GM23248 (cell line): Measurements from ENCODE around the gene KCTD20. TPM values are rescaled to one million over a fixed set of nuclear protein-coding genes. Genes with fewer than 3 reads are reported as not detected.

Experiments used
- DNase-seq: peaks from one replicate; pipeline ENCODE4 v3.0.0-alpha.2; 2015
- H2AFZ ChIP-seq: fragments of 200-600 bp; sonication (generic); 2 replicates; pipeline ENCODE4 v1.6.1; 2016; ENCODE audit warnings: antibody characterized with exemption
- H3F3A ChIP-seq: fragments of 200-600 bp; sonication (generic); 2 replicates; pipeline ENCODE4 v1.6.1; 2016; ENCODE audit warnings: mild to moderate bottlenecking, antibody characterized with exemption, mixed run types; ENCODE audit not compliant: insufficient read depth
- H3K27ac ChIP-seq: fragments of 200-600 bp; sonication (generic); 2 replicates; pipeline ENCODE4 v1.5.1; 2016; ENCODE audit warnings: mild to moderate bottlenecking
- H3K27me3 ChIP-seq: fragments of 200-600 bp; sonication (generic); replicated peaks from 2 replicates; pipeline ENCODE4 v1.6.1; 2016; ENCODE audit warnings: mild to moderate bottlenecking; ENCODE audit not compliant: insufficient read depth
- H3K36me3 ChIP-seq: fragments of 200-600 bp; sonication (generic); 2 replicates; pipeline ENCODE4 v1.6.1; 2016; ENCODE audit warnings: low read depth, mild to moderate bottlenecking
- H3K4me1 ChIP-seq: fragments of 200-600 bp; sonication (generic); 2 replicates; pipeline ENCODE4 v1.6.1; 2016; ENCODE audit warnings: mild to moderate bottlenecking; ENCODE audit not compliant: insufficient read depth
- H3K4me2 ChIP-seq: fragments of 200-600 bp; sonication (generic); one replicate; pipeline ENCODE4 v1.6.1; 2016; ENCODE audit warnings: mild to moderate bottlenecking; ENCODE audit not compliant: unreplicated experiment
- H3K4me3 ChIP-seq: fragments of 200-600 bp; sonication (generic); 2 replicates; pipeline ENCODE4 v1.5.1; 2016; ENCODE audit warnings: mild to moderate bottlenecking
- H3K79me2 ChIP-seq: fragments of 200-600 bp; sonication (generic); 2 replicates; pipeline ENCODE4 v1.6.1; 2016; ENCODE audit warnings: mild to moderate bottlenecking; ENCODE audit not compliant: insufficient read depth
- H3K9ac ChIP-seq: fragments of 200-600 bp; sonication (generic); 2 replicates; pipeline ENCODE4 v1.6.1; 2016; ENCODE audit warnings: mild to moderate bottlenecking
- H3K9me2 ChIP-seq: fragments of 200-600 bp; sonication (generic); 2 replicates; pipeline ENCODE4 v1.6.1; 2016; ENCODE audit warnings: mixed run types, mild to moderate bottlenecking, moderate library complexity; ENCODE audit not compliant: insufficient read depth
- H3K9me3 ChIP-seq: fragments of 200-600 bp; sonication (generic); one replicate; pipeline ENCODE4 v1.6.1; 2017; ENCODE audit warnings: low read depth
- H4K20me1 ChIP-seq: fragments of 200-600 bp; sonication (generic); 2 replicates; pipeline ENCODE4 v1.6.0; 2016; ENCODE audit not compliant: insufficient read depth
- EZH2 ChIP-seq: fragments of 200-600 bp; sonication (generic); IDR thresholded peaks from 2 replicates; pipeline ENCODE4 v1.6.1; 2018; ENCODE audit warnings: antibody characterized with exemption, mild to moderate bottlenecking; ENCODE audit not compliant: insufficient read depth, poor library complexity, severe bottlenecking
- EZH2phosphoT487 ChIP-seq: fragments of 200-600 bp; sonication (generic); IDR thresholded peaks from 2 replicates; pipeline ENCODE4 v1.6.1; 2018; ENCODE audit warnings: antibody characterized with exemption, moderate library complexity, mild to moderate bottlenecking, low read depth; ENCODE audit not compliant: insufficient read depth
- WGBS, 2 experiments: methylation state at CpG; one replicate each; pipeline ENCODE4 v1.1.6; 2015 to 2017; ENCODE audit warnings: low lambda C conversion rate in 2 of 2, low coverage in 1 of 2; ENCODE audit errors: missing lambda C conversion rate in 2 of 2; 5-methylcytosine and 5-hydroxymethylcytosine counted together
- in situ Hi-C: fragments of 300-500 bp; cut with MboI; formaldehyde crosslinking; loops from 2 replicates; pipeline ENCODE4 v1.15.0; 2020
- polyA plus RNA-seq: library from polyadenylated mRNA; unstranded; fragments of >200 nt; fragmentation: Nextera tagmentation; extraction: Ambion mirVana; gene quantifications from 2 replicates; pipeline ENCODE4 v1.2.1, GENCODE V29; 2016
- total RNA-seq: library from RNA; depleted of rRNA; stranded (reverse); fragments of >200 nt; shearing (Covaris generic); gene quantifications from 2 replicates; pipeline ENCODE4 v1.2.3, GENCODE V29; 2014

KCTD20 gene
- total and polyA plus RNA-seq, 2 experiments from 2014 or later = 52.7 to 120 TPM

GRCh38 chr6:36460916-36461315 is 18.1 kb downstream of the KCTD20 start:
- peaks cover 13% of the 10 kb centered on the region; the same call in 1 of the 2 replicates for H4K20me1 ChIP-seq
- H3K9ac ChIP-seq = no peak overlapping the region
- no peaks in the 10 kb centered on the region for H3K9me3 ChIP-seq
- no peaks in the 10 kb centered on the region for H3K27me3 ChIP-seq
- peaks cover 27% of the 10 kb centered on the region for H3F3A ChIP-seq
- 0 out of 2 replicates have a peak, but pooled peaks cover 7% of the 10 kb centered on the region for H3K36me3 ChIP-seq
- in situ Hi-C loops = no loop called here
- peaks cover 100% of the 10 kb centered on the region for H3K79me2 ChIP-seq
- no peak overlapping the region for H3K4me3 ChIP-seq
- no peak overlapping the region for H3K27ac ChIP-seq
- H3K4me2 ChIP-seq = no peak overlapping the region
- no peak overlapping the region for H2AFZ ChIP-seq
- TF ChIP-seq EZH2 (no peak), EZH2phosphoT487 (no peak)
- H3K9me2 ChIP-seq = no peaks in the 10 kb centered on the region
- no peak for DNase-seq
- H3K4me1 ChIP-seq = peaks cover 13% of the 10 kb centered on the region

GRCh38 chr6:36461646-36462045 is 18.8 kb downstream of the KCTD20 start:
- Histone ChIP-seq H3K4me3 (no peak overlapping the region), H3K4me1 (peaks cover 13% of the 10 kb centered on the region), H4K20me1 (peaks cover 13% of the 10 kb centered on the region; the same call in 1 of the 2 replicates), H3K4me2 (no peak overlapping the region), H3F3A (peaks cover 27% of the 10 kb centered on the region), H3K9me2 (no peaks in the 10 kb centered on the region), H3K36me3 (0 out of 2 replicates have a peak, but pooled peaks cover 7% of the 10 kb centered on the region), H3K79me2 (peaks cover 100% of the 10 kb centered on the region), H3K27ac (no peak overlapping the region), H3K27me3 (no peaks in the 10 kb centered on the region), H3K9ac (no peak overlapping the region), H2AFZ (no peak overlapping the region), H3K9me3 (no peaks in the 10 kb centered on the region)
- in situ Hi-C loops = no loop called here
- no peak for DNase-seq
- 62 to 67% methylated on average over 3 of the region's 3 CpGs for WGBS, 2 experiments
- TF ChIP-seq EZH2phosphoT487 (no peak), EZH2 (no peak)

- Histone ChIP-seq H3K4me2 (peak overlapping the region; percentile 54), H3K79me2 (peaks cover 99% of the 10 kb centered on the region), H3K9ac (no peak overlapping the region), H2AFZ (no peak overlapping the region), H3F3A (peaks cover 27% of the 10 kb centered on the region), H3K36me3 (0 out of 2 replicates have a peak, but pooled peaks cover 3% of the 10 kb centered on the region), H3K27me3 (no peaks in the 10 kb centered on the region), H4K20me1 (peaks cover 13% of the 10 kb centered on the region; the same call in 1 of the 2 replicates), H3K4me1 (peaks cover 13% of the 10 kb centered on the region), H3K4me3 (no peak overlapping the region), H3K9me3 (no peaks in the 10 kb centered on the region), H3K9me2 (no peaks in the 10 kb centered on the region), H3K27ac (peak overlapping the region; percentile 33)
- TF ChIP-seq EZH2phosphoT487 = no peak
- peak; percentile 53 for DNase-seq
- in situ Hi-C loops = no loop called here
- 0 to 4% methylated on average over 1 of the region's 1 CpG for WGBS, 2 experiments
These were observed 20.9 kb downstream of the KCTD20 start for GRCh38 chr6:36463676-36464075.

GRCh38 chr6:36464233-36464632 is 21.4 kb downstream of the KCTD20 start:
- DNase-seq = no peak
- Histone ChIP-seq H3K9me3 (no peaks in the 10 kb centered on the region), H3K4me3 (no peak overlapping the region), H3K79me2 (peaks cover 99% of the 10 kb centered on the region), H4K20me1 (peaks cover 10% of the 10 kb centered on the region; the same call in 1 of the 2 replicates), H3K4me1 (peaks cover 13% of the 10 kb centered on the region), H3K9me2 (no peaks in the 10 kb centered on the region), H3K27ac (peak overlapping the region; percentile 33; the same call in 1 of the 2 replicates), H3K27me3 (no peaks in the 10 kb centered on the region), H3K36me3 (0 out of 2 replicates have a peak, but pooled peaks cover 3% of the 10 kb centered on the region), H3K9ac (no peak overlapping the region), H3F3A (peaks cover 27% of the 10 kb centered on the region), H2AFZ (no peak overlapping the region), H3K4me2 (no peak overlapping the region)
- in situ Hi-C loops = no loop called here
- 100% methylated on average over 1 of the region's 1 CpG for WGBS, 2 experiments
- TF ChIP-seq EZH2phosphoT487 (no peak), EZH2 (no peak)

- in situ Hi-C loops = no loop called here
- H3K9me2 ChIP-seq = no peaks in the 10 kb centered on the region
- peaks cover 3% of the 10 kb centered on the region; the same call in 1 of the 2 replicates for H4K20me1 ChIP-seq
- no peak overlapping the region for H2AFZ ChIP-seq
- H3F3A ChIP-seq = peaks cover 24% of the 10 kb centered on the region
- H3K27me3 ChIP-seq = no peaks in the 10 kb centered on the region
- no peak for TF ChIP-seq EZH2
- H3K9me3 ChIP-seq = no peaks in the 10 kb centered on the region
- WGBS, 2 experiments = 96 to 100% methylated on average over 3 of the region's 3 CpGs
- no peak overlapping the region for H3K4me3 ChIP-seq
- H3K4me1 ChIP-seq = peaks cover 13% of the 10 kb centered on the region
- peaks cover 99% of the 10 kb centered on the region for H3K79me2 ChIP-seq
- no peak overlapping the region for H3K4me2 ChIP-seq
- no peak overlapping the region for H3K27ac ChIP-seq
- H3K36me3 ChIP-seq = peaks cover 17% of the 10 kb centered on the region
- no peak overlapping the region for H3K9ac ChIP-seq
- no peak for DNase-seq
These were observed 24.8 kb downstream of the KCTD20 start for GRCh38 chr6:36467625-36468024.
